ENCODE data around the gene HNF4A. TPM values are rescaled to one million over a fixed set of nuclear protein-coding genes. Genes with fewer than 3 reads are reported as not detected.

Gene HNF4A
- total RNA-seq, 2 donors from 2014 or later, result 28.3 to 28.5 TPM

GRCh38 chr20:44396369-44397130 lies 41.1 kb downstream of the HNF4A start:
- Histone ChIP-seq H3K36me3 (replicated peaks in 1 of 2; ENCODE audit: insufficient read depth in 1 of 2, low read depth in 2 of 2) (no peaks in the 10 kb centered on the region), H3K27ac (no peak overlapping the region), H3K4me1 (peaks cover 53% of the 10 kb centered on the region), H3K4me3 (no peak overlapping the region), H3K27me3 (no peaks in the 10 kb centered on the region), H3K9me3 (no peaks in the 10 kb centered on the region)
- intact Hi-C loops (cut with DNase I), result no loop called here
- TF ChIP-seq CTCF (IDR thresholded peaks at IDR 0.05), result no peak
- TF ChIP-seq POLR2A (IDR thresholded peaks at IDR 0.05), result no peak
- DNase-seq (no peak), ATAC-seq (no peak)
- WGBS, 2 donors, result 60 to 70% methylated on average over 8 of the region's 8 CpGs

- ATAC-seq, result no peak
- WGBS, 2 donors, result 74 to 75% methylated on average over 2 of the region's 2 CpGs
- no peak for DNase-seq
- H3K36me3 ChIP-seq (replicated peaks in 1 of 2; ENCODE audit: insufficient read depth in 1 of 2, low read depth in 2 of 2), result no peaks in the 10 kb centered on the region
- no peak overlapping the region for H3K27ac ChIP-seq
- no peak overlapping the region for H3K4me3 ChIP-seq
- no peak for TF ChIP-seq POLR2A (IDR thresholded peaks at IDR 0.05)
- TF ChIP-seq CTCF (IDR thresholded peaks at IDR 0.05), result no peak
- H3K4me1 ChIP-seq, result peaks cover 58% of the 10 kb centered on the region
- H3K9me3 ChIP-seq, result no peaks in the 10 kb centered on the region
- no peaks in the 10 kb centered on the region for H3K27me3 ChIP-seq
- intact Hi-C loops (cut with DNase I), result no loop called here
Measured at GRCh38 chr20:44398335-44398734, 42.8 kb downstream of the HNF4A start.

- no peaks in the 10 kb centered on the region for H3K27me3 ChIP-seq
- H3K4me1 ChIP-seq, result peaks cover 47% of the 10 kb centered on the region
- no peak overlapping the region for H3K27ac ChIP-seq
- no peaks in the 10 kb centered on the region for H3K9me3 ChIP-seq
- H3K36me3 ChIP-seq (replicated peaks in 1 of 2; ENCODE audit: insufficient read depth in 1 of 2, low read depth in 2 of 2), result no peaks in the 10 kb centered on the region
- intact Hi-C loops (cut with DNase I), result no loop called here
- TF ChIP-seq POLR2A (IDR thresholded peaks at IDR 0.05) (no peak), CTCF (IDR thresholded peaks at IDR 0.05) (no peak)
- ATAC-seq (no peak), DNase-seq (no peak)
- H3K4me3 ChIP-seq, result no peak overlapping the region
- 68 to 77% methylated on average over 3 of the region's 3 CpGs for WGBS, 2 donors
Measured at GRCh38 chr20:44399446-44399845, 43.9 kb downstream of the HNF4A start.

- intact Hi-C loops (cut with DNase I), result no loop called here
- WGBS, 2 donors, result 60 to 73% methylated on average over 5 of the region's 5 CpGs
- TF ChIP-seq POLR2A (IDR thresholded peaks at IDR 0.05) (no peak), CTCF (IDR thresholded peaks at IDR 0.05) (no peak)
- Histone ChIP-seq H3K4me1 (peaks cover 36% of the 10 kb centered on the region), H3K27me3 (no peaks in the 10 kb centered on the region), H3K36me3 (replicated peaks in 1 of 2; ENCODE audit: insufficient read depth in 1 of 2, low read depth in 2 of 2) (no peaks in the 10 kb centered on the region), H3K27ac (no peak overlapping the region), H3K4me3 (no peak overlapping the region), H3K9me3 (no peaks in the 10 kb centered on the region)
- ATAC-seq (no peak), DNase-seq (no peak)
Measured at GRCh38 chr20:44400671-44400969, 45.1 kb downstream of the HNF4A start.

Measured in body of pancreas (tissue), 4 donors.